Measurements from ENCODE around the gene MX2. TPM values are rescaled to one million over a fixed set of nuclear protein-coding genes. Genes with fewer than 3 reads are reported as not detected.

MX2 gene
- total RNA-seq, 1 donor from 2014 or later: 5.4 TPM

GRCh38 chr21:41366522-41367151, 4.8 kb downstream of the MX2 start:
- DNase-seq (ENCODE audit: low spot score): no peak
- H3K36me3 Mint-ChIP-seq (ENCODE audit: low read depth, unreplicated experiment): no peaks in the 10 kb centered on the region
- H3K27me3 Mint-ChIP-seq (ENCODE audit: unreplicated experiment): peaks cover 13% of the 10 kb centered on the region
- H3K9me3 Mint-ChIP-seq (ENCODE audit: unreplicated experiment): no peaks in the 10 kb centered on the region
- H3K27ac Mint-ChIP-seq (ENCODE audit: unreplicated experiment): no peak overlapping the region
- peaks cover 5% of the 10 kb centered on the region for H3K4me1 Mint-ChIP-seq (ENCODE audit: unreplicated experiment)
- H3K4me3 Mint-ChIP-seq (ENCODE audit: unreplicated experiment): no peak overlapping the region
- TF ChIP-seq CTCF (IDR thresholded peaks at IDR 0.05; ENCODE audit: unreplicated experiment): no peak

GRCh38 chr21:41367301-41367944, 5.6 kb downstream of the MX2 start:
- DNase-seq (ENCODE audit: low spot score): no peak
- Mint-ChIP-seq H3K27me3 (ENCODE audit: unreplicated experiment) (peaks cover 8% of the 10 kb centered on the region), H3K36me3 (ENCODE audit: low read depth, unreplicated experiment) (no peaks in the 10 kb centered on the region), H3K4me3 (ENCODE audit: unreplicated experiment) (no peak overlapping the region), H3K4me1 (ENCODE audit: unreplicated experiment) (peaks cover 5% of the 10 kb centered on the region), H3K27ac (ENCODE audit: unreplicated experiment) (no peak overlapping the region), H3K9me3 (ENCODE audit: unreplicated experiment) (no peaks in the 10 kb centered on the region)
- TF ChIP-seq CTCF (IDR thresholded peaks at IDR 0.05; ENCODE audit: unreplicated experiment): no peak

- Mint-ChIP-seq H3K36me3 (ENCODE audit: low read depth, unreplicated experiment) (no peaks in the 10 kb centered on the region), H3K4me1 (ENCODE audit: unreplicated experiment) (peaks cover 5% of the 10 kb centered on the region), H3K9me3 (ENCODE audit: unreplicated experiment) (no peaks in the 10 kb centered on the region), H3K4me3 (ENCODE audit: unreplicated experiment) (no peak overlapping the region), H3K27ac (ENCODE audit: unreplicated experiment) (no peak overlapping the region), H3K27me3 (ENCODE audit: unreplicated experiment) (peaks cover 5% of the 10 kb centered on the region)
- no peak for DNase-seq (ENCODE audit: low spot score)
- no peak for TF ChIP-seq CTCF (IDR thresholded peaks at IDR 0.05; ENCODE audit: unreplicated experiment)
Measured at GRCh38 chr21:41367945-41368734, 6.3 kb downstream of the MX2 start.

- H3K27me3 Mint-ChIP-seq (ENCODE audit: unreplicated experiment): peaks cover 5% of the 10 kb centered on the region
- H3K36me3 Mint-ChIP-seq (ENCODE audit: low read depth, unreplicated experiment): no peaks in the 10 kb centered on the region
- DNase-seq (ENCODE audit: low spot score): no peak
- no peak for TF ChIP-seq CTCF (IDR thresholded peaks at IDR 0.05; ENCODE audit: unreplicated experiment)
- H3K9me3 Mint-ChIP-seq (ENCODE audit: unreplicated experiment): no peaks in the 10 kb centered on the region
- no peak overlapping the region for H3K4me3 Mint-ChIP-seq (ENCODE audit: unreplicated experiment)
- H3K27ac Mint-ChIP-seq (ENCODE audit: unreplicated experiment): no peak overlapping the region
- peaks cover 5% of the 10 kb centered on the region for H3K4me1 Mint-ChIP-seq (ENCODE audit: unreplicated experiment)
Measured at GRCh38 chr21:41368735-41369104, 6.9 kb downstream of the MX2 start.

Data from endothelial cell (in vitro differentiated cells).